Fibroblast of the aortic adventitia (primary cell): ENCODE results near the gene TRAPPC8. TPM values are rescaled to one million over a fixed set of nuclear protein-coding genes. Genes with fewer than 3 reads are reported as not detected.
A peak's percentile ranks its signal among the peaks of the same experiment; 100 is the strongest.
"Not testable (repeated sequence)": the region's sequence is repeated elsewhere in the genome, so short reads cannot be mapped to it uniquely, and the experiment has no call there.

Source experiments
- DNase-seq: peaks from one replicate; pipeline ENCODE4 v3.0.0-alpha.2; 2010; ENCODE audit warnings: low read depth
- H3K4me3 ChIP-seq: 2 replicates; pipeline ENCODE4 v1.5.1; 2011; ENCODE audit warnings: low read depth, mild to moderate bottlenecking, control low read depth, low read length, moderate library complexity
- CTCF ChIP-seq: IDR thresholded peaks from 2 replicates; pipeline ENCODE4 v1.5.1; 2011; ENCODE audit warnings: mild to moderate bottlenecking, low read length, control low read depth, inconsistent platforms; ENCODE audit not compliant: insufficient read depth
- total RNA-seq: library from RNA; depleted of rRNA; stranded (reverse); fragments of >200 nt; gene quantifications from 2 replicates; pipeline ENCODE4 v1.2.3, GENCODE V29; 2012; ENCODE audit warnings: low replicate concordance

Gene TRAPPC8
- total RNA-seq, 1 donor, result 48.5 TPM

DNA sequence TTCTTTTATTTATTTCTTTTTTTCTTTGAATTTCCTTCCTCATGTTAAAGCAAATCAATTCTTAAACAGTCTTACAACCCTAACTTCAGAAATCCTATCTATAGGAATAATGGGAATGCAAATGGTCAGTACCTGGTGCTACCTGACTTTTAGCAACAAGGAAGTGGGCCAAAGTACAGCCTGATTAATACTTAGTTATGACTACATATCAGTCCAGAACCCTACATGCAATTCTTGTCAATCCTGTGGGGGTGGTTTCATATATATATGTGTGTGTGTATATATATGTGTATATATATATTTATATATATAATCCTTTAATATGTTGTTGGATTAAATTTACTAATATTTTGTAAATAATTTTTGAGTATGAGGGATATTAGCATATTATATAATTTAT, 14.8 kb upstream of the TRAPPC8 start:
- H3K4me3 ChIP-seq, result no peak overlapping the region
- DNase-seq, result no peak
- TF ChIP-seq CTCF, result no peak

DNA sequence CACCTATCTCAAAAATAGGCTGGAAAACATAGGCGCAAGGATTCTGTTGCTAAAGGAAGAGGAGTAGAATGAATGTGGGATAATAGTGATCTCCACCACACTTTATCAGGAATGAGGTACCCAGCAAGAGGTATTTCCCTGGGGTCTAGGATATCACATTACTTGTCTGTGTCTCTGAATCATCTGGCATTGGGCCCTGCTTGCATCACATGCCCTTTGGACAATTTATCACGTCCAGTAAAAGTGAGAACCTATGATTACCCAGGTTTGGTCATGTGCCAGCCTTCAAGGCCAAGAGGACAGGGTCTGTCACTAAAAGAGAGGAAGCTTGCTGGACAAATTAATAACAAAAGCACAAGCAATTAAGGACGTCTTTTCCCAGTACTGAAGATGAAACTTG, 11.4 kb upstream of the TRAPPC8 start:
- TF ChIP-seq CTCF, result no peak
- DNase-seq, result peak; percentile 21
- no peak overlapping the region for H3K4me3 ChIP-seq

GRCh38 chr18:31953699-31954098, 10.8 kb upstream of the TRAPPC8 start:
- not testable (repeated sequence) for DNase-seq

DNA sequence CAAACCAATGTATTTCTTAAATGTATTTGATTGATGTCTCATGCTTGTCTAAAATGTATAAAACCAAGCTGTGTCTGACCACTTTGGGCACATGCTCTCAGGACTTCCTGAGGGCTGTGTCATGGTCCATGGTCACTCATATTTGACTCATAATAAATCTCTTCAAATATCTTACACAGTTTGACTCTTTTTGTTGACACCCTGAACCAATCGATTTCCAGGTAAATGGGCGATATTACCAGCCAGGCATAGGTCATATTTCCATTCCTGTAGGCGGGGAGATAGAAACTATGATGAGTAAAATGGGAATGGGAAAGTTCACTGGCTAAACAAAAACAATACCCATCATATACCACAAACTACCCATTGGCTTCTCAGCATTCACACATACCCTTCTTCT, 9.3 kb upstream of the TRAPPC8 start:
- H3K4me3 ChIP-seq, result no peak overlapping the region
- DNase-seq, result no peak
- TF ChIP-seq CTCF, result no peak

More at GRCh38 chr18:31953699-31954098, 10.8 kb upstream of the TRAPPC8 start:
- H3K4me3 ChIP-seq, result not testable (repeated sequence)

DNA sequence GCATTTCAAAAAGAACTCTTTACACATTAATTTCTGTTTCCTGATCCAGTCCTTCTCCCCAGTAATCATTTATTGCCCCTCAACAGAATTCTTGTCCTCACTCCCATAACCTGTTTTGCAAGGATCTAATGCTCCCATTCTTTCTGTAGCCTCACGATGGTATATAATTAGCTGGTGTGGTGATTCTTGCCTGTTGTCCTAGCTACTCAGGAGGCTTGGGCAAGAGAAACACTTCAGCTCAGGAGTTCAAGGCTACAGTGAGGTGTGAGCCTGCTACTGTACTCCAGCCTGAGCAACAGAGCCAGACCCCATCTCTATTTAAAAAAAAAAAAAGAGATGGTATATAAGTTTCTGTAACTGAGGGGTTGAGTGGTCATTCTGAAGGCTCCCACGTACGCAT, 7.7 kb upstream of the TRAPPC8 start:
- no peak for TF ChIP-seq CTCF
- no peak overlapping the region for H3K4me3 ChIP-seq
- DNase-seq, result no peak

GRCh38 chr18:31948349-31948748, 5.4 kb upstream of the TRAPPC8 start:
- DNase-seq, H3K4me3 ChIP-seq: not testable (repeated sequence)

DNA sequence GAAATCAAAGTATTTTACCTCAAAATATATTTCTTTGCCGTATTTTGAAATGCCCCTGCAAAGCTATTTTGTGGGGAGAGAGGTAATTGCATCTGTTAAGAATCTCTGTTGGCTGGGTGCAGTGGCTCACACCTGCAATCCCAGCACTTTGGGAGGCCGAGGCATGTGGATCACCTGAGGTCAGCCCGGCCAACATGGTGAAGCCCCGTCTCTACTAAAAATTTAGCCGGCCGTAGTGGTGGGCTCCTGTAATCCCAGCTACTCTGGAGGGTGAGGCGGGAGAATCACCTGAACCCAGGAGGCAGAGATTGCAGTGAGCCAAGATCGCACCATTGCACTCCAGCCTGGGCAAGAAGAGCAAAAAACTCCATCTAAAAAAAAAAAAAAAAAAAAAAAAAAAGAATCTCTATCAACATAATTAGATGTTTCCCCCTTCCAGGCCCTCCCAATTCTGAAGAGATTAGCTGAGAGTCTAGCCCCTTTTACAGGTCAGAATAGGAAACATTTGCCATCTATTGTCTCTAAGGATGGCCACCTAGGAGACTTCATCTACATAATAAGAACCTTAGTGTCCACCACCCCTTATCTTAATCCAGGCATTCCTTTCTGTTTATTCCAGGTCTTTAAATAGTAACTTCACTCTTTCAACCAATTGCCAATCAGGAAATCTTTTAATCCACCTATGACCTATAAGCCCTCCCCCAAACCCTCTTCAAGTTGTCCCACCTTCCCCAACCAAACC, 3.5 kb upstream of the TRAPPC8 start:
- no peak overlapping the region for H3K4me3 ChIP-seq
- no peak for DNase-seq
- no peak for TF ChIP-seq CTCF
